NK-92 (cell line): ENCODE data around the gene ANO2.

Experiments used
- DNase-seq: peaks from one replicate; lab custom pipeline; 2025; ENCODE audit not compliant: unreplicated experiment; lab: John Stamatoyannopoulos, UW

Gene ANO2

GRCh38 chr12:5733916-5734315, 211.1 kb downstream of the ANO2 start:
- no peak for DNase-seq

GRCh38 chr12:5733136-5733755, 211.8 kb downstream of the ANO2 start:
- DNase-seq, result no peak

GRCh38 chr12:5730962-5731361, 214.1 kb downstream of the ANO2 start:
- DNase-seq, result no peak

GRCh38 chr12:5723711-5724252, 221.3 kb downstream of the ANO2 start:
- no peak for DNase-seq

- DNase-seq, result no peak
Measured at GRCh38 chr12:5723071-5723470, 222.0 kb downstream of the ANO2 start.

GRCh38 chr12:5720381-5721005, 224.6 kb downstream of the ANO2 start:
- no peak for DNase-seq

GRCh38 chr12:5718680-5719079, 226.4 kb downstream of the ANO2 start:
- DNase-seq, result no peak

GRCh38 chr12:5718073-5718472, 227.0 kb downstream of the ANO2 start:
- no peak for DNase-seq

GRCh38 chr12:5716976-5717375, 228.1 kb downstream of the ANO2 start:
- no peak for DNase-seq

GRCh38 chr12:5716201-5716600, 228.9 kb downstream of the ANO2 start:
- no peak for DNase-seq

- DNase-seq, result no peak
Measured at GRCh38 chr12:5715021-5715420, 230.0 kb downstream of the ANO2 start.

- no peak for DNase-seq
Measured at GRCh38 chr12:5713599-5714081, 231.4 kb downstream of the ANO2 start.

- no peak for DNase-seq
Measured at GRCh38 chr12:5710260-5710878, 234.7 kb downstream of the ANO2 start.

GRCh38 chr12:5708371-5708770, 236.7 kb downstream of the ANO2 start:
- no peak for DNase-seq

- no peak for DNase-seq
Measured at GRCh38 chr12:5706247-5706646, 238.8 kb downstream of the ANO2 start.

GRCh38 chr12:5705791-5706190, 239.3 kb downstream of the ANO2 start:
- DNase-seq, result no peak

- DNase-seq, result no peak
Measured at GRCh38 chr12:5694759-5695409, 250.2 kb downstream of the ANO2 start.

GRCh38 chr12:5692850-5693249, 252.2 kb downstream of the ANO2 start:
- no peak for DNase-seq

- no peak for DNase-seq
Measured at GRCh38 chr12:5691943-5692342, 253.1 kb downstream of the ANO2 start.

- no peak for DNase-seq
Measured at GRCh38 chr12:5690240-5690639, 254.8 kb downstream of the ANO2 start.

GRCh38 chr12:5689773-5690172, 255.3 kb downstream of the ANO2 start:
- no peak for DNase-seq

GRCh38 chr12:5688226-5688625, 256.8 kb downstream of the ANO2 start:
- DNase-seq, result no peak
